GM12874 (cell line): ENCODE measurements around the gene MTA3.

Experiments
- CTCF ChIP-seq: IDR thresholded peaks from 2 replicates; pipeline ENCODE4 v1.5.1; 2011; ENCODE audit warnings: low read depth, mild to moderate bottlenecking, control low read depth, low read length, moderate library complexity; ENCODE audit not compliant: insufficient read depth

MTA3 gene

GRCh38 chr2:42557306-42557705 lies 11.1 kb upstream of the MTA3 start:
- TF ChIP-seq CTCF: no peak

GRCh38 chr2:42558827-42559226 lies 9.6 kb upstream of the MTA3 start:
- TF ChIP-seq CTCF: no peak

- TF ChIP-seq CTCF: no peak
Observed at GRCh38 chr2:42560899-42561298, 7.5 kb upstream of the MTA3 start.

- TF ChIP-seq CTCF: no peak
Observed at GRCh38 chr2:42562474-42563144, 5.8 kb upstream of the MTA3 start.

GRCh38 chr2:42566025-42566424 lies 2.4 kb upstream of the MTA3 start:
- TF ChIP-seq CTCF: no peak

GRCh38 chr2:42566837-42567321 lies 1.6 kb upstream of the MTA3 start:
- no peak for TF ChIP-seq CTCF

GRCh38 chr2:42567364-42567763 lies 1.1 kb upstream of the MTA3 start:
- TF ChIP-seq CTCF: no peak
